Mesendoderm (in vitro differentiated cells): ENCODE results near the gene PTPRD.

Experiments used
- DNase-seq: peaks from one replicate; pipeline ENCODE4 v3.0.0; 2013
- H2AK5ac ChIP-seq: 2 replicates; pipeline ENCODE4 v1.6.1; 2013; ENCODE audit warnings: low read length, inconsistent platforms
- H2BK120ac ChIP-seq: 2 replicates; pipeline ENCODE4 v1.6.1; 2013; ENCODE audit warnings: low read depth, mild to moderate bottlenecking, low read length, moderate library complexity, mixed read lengths
- H2BK15ac ChIP-seq: replicated peaks from 2 replicates; pipeline ENCODE4 v1.6.1; 2013; ENCODE audit warnings: low read depth, mild to moderate bottlenecking, moderate library complexity
- H2BK5ac ChIP-seq: 2 replicates; pipeline ENCODE4 v1.6.1; 2013; ENCODE audit warnings: low read length, inconsistent platforms
- H3K18ac ChIP-seq: 2 replicates; pipeline ENCODE4 v1.6.1; 2013; ENCODE audit warnings: mild to moderate bottlenecking, low read length, mixed read lengths
- H3K23ac ChIP-seq: one replicate; pipeline ENCODE4 v1.6.1; 2013; ENCODE audit warnings: low read length
- H3K27ac ChIP-seq: 2 replicates; pipeline ENCODE4 v1.5.1; 2013; ENCODE audit warnings: low read depth, mild to moderate bottlenecking, inconsistent platforms, low read length, moderate library complexity
- H3K27me3 ChIP-seq: 2 replicates; pipeline ENCODE4 v1.6.1; 2013; ENCODE audit warnings: low read length, control low read depth, mild to moderate bottlenecking, inconsistent platforms; ENCODE audit not compliant: insufficient read depth, poor library complexity
- H3K36me3 ChIP-seq: 2 replicates; pipeline ENCODE4 v1.6.1; 2013; ENCODE audit warnings: low read length, inconsistent platforms; ENCODE audit not compliant: control insufficient read depth, insufficient read depth
- H3K4ac ChIP-seq: one replicate; pipeline ENCODE4 v1.6.1; 2013; ENCODE audit warnings: low read depth, mild to moderate bottlenecking, low read length, moderate library complexity
- H3K4me1 ChIP-seq: 2 replicates; pipeline ENCODE4 v1.6.1; 2013; ENCODE audit warnings: low read depth, low read length, inconsistent platforms; ENCODE audit not compliant: control insufficient read depth
- H3K4me2 ChIP-seq: 2 replicates; pipeline ENCODE4 v1.6.1; 2013; ENCODE audit warnings: low read length
- H3K4me3 ChIP-seq: 2 replicates; pipeline ENCODE4 v1.5.1; 2013; ENCODE audit warnings: mild to moderate bottlenecking, low read length
- H3K56ac ChIP-seq: one replicate; pipeline ENCODE4 v1.6.1; 2013; ENCODE audit warnings: low read length
- H3K79me1 ChIP-seq: 2 replicates; pipeline ENCODE4 v1.6.1; 2013; ENCODE audit warnings: low read length, inconsistent platforms
- H3K79me2 ChIP-seq: 2 replicates; pipeline ENCODE4 v1.6.1; 2013; ENCODE audit warnings: mild to moderate bottlenecking, low read length; ENCODE audit not compliant: control insufficient read depth, insufficient read depth
- H3K9ac ChIP-seq: 2 replicates; pipeline ENCODE4 v1.6.1; 2013; ENCODE audit warnings: low read length, inconsistent platforms
- H4K5ac ChIP-seq: one replicate; pipeline ENCODE4 v1.6.1; 2013; ENCODE audit warnings: low read length
- H4K8ac ChIP-seq: one replicate; pipeline ENCODE4 v1.6.1; 2013; ENCODE audit warnings: low read depth, mild to moderate bottlenecking, control low read depth, low read length, moderate library complexity
- WGBS: extraction: QIAGEN DNeasy Blood & Tissue Kit; methylation state at CpG from one replicate; pipeline ENCODE4 v1.1.7; 2013; ENCODE audit warnings: low lambda C conversion rate, missing lambda C conversion rate; ENCODE audit not compliant: insufficient coverage; ENCODE audit errors: extremely low coverage; 5-methylcytosine and 5-hydroxymethylcytosine counted together

PTPRD gene

DNA sequence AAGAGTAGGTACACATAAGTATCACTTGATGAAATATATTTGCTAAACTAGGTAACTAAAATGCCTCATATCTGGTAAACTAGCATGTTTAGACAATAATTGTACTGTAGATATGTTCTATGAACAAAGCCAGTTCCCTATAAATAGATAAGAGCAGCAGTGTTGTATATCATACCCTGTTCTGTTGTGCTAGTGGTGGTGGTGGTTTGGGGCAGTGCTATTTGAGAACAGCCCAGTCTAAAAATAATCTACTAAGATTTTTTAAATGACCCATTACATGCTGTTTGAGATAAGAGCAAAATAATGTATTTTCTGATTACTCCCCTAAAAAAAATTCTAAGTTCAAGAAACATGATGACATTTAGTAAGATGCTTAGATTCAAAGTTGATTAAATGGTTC, 1984.0 kb downstream of the PTPRD start:
- Histone ChIP-seq H3K4me1 (peaks cover 3% of the 10 kb centered on the region), H3K23ac (no peak overlapping the region), H2BK120ac (no peak overlapping the region), H3K56ac (no peak overlapping the region), H3K27me3 (no peaks in the 10 kb centered on the region), H3K4me3 (no peak overlapping the region), H2BK5ac (no peak overlapping the region), H3K18ac (no peak overlapping the region), H3K4me2 (no peak overlapping the region), H2BK15ac (no peak overlapping the region), H3K27ac (no peak overlapping the region), H4K5ac (no peak overlapping the region), H4K8ac (no peak overlapping the region), H3K79me2 (no peaks in the 10 kb centered on the region), H3K36me3 (no peaks in the 10 kb centered on the region), H2AK5ac (no peak overlapping the region), H3K4ac (no peak overlapping the region), H3K9ac (no peak overlapping the region), H3K79me1 (no peaks in the 10 kb centered on the region)
- DNase-seq = no peak

DNA sequence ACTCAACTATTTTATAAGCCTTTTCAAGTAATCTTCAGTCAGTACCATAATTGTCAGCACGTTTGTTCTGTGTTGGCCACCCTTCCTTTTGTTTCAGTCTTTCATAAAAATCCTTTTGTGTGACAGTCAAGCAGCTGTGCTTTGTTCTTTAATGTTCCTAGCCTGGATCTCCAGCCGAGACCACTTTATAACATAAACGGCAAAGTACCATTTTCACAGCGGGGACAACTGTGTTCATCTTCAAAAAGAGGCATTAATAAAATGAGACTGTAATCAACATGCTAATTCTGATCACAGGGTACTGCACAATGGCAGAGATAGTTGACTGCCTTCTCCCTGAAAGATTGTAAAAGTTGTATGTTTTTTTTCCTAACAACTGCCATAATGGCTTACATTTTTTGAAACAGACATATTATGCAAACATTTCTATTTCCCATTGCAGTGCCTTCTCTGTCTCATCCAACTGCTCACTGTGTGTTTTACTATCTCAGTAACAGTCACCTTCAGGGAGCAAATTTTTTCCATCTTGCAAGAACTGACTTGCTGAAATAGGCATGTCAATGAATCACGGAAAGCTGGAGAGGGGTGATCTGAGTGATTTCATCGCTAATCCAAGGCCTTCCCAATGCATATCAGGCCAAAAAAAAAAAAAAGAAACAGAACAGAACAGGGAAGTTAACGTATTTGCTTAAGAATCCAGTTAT, 1984.7 kb downstream of the PTPRD start:
- H3K79me1 ChIP-seq = no peaks in the 10 kb centered on the region
- no peak overlapping the region for H3K56ac ChIP-seq
- H3K4me3 ChIP-seq = no peak overlapping the region

DNA sequence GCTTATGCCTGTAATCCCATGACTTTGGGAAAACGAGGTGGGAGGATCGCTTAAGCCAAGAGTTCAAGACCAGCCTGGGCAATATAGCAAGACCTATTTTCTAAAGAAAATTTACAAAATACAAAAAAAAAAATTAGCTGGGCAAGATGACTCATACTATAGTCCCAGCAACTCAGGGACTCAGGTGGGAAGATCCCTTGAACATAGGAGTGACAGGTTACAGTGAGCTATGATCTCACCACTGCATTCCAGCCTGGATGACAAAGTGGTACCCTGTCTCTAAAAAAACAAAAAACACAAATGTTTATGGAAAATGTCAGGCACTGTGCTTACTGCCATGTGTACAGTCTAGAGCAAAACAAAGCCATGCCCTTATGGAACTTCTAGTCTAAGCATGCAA, 1989.9 kb downstream of the PTPRD start:
- no CpG with 5 or more reads among the region's 2 CpGs for WGBS
- H3K4me1 ChIP-seq = peaks cover 3% of the 10 kb centered on the region

More for the DNA sequence above, 1984.7 kb downstream of the PTPRD start:
- H2BK5ac ChIP-seq = no peak overlapping the region
- H3K4me2 ChIP-seq = no peak overlapping the region
- no peak overlapping the region for H4K8ac ChIP-seq
- H2BK15ac ChIP-seq = no peak overlapping the region
- no peak overlapping the region for H3K27ac ChIP-seq
- H2BK120ac ChIP-seq = no peak overlapping the region
- H3K36me3 ChIP-seq = no peaks in the 10 kb centered on the region
- H3K9ac ChIP-seq = no peak overlapping the region
- H3K4me1 ChIP-seq = peaks cover 3% of the 10 kb centered on the region
- DNase-seq = no peak
- H3K23ac ChIP-seq = no peak overlapping the region
- H3K4ac ChIP-seq = no peak overlapping the region
- H3K18ac ChIP-seq = no peak overlapping the region
- no CpG with 5 or more reads among the region's 7 CpGs for WGBS
- no peaks in the 10 kb centered on the region for H3K27me3 ChIP-seq
- no peak overlapping the region for H4K5ac ChIP-seq
- H3K79me2 ChIP-seq = no peaks in the 10 kb centered on the region
- H2AK5ac ChIP-seq = no peak overlapping the region

DNA sequence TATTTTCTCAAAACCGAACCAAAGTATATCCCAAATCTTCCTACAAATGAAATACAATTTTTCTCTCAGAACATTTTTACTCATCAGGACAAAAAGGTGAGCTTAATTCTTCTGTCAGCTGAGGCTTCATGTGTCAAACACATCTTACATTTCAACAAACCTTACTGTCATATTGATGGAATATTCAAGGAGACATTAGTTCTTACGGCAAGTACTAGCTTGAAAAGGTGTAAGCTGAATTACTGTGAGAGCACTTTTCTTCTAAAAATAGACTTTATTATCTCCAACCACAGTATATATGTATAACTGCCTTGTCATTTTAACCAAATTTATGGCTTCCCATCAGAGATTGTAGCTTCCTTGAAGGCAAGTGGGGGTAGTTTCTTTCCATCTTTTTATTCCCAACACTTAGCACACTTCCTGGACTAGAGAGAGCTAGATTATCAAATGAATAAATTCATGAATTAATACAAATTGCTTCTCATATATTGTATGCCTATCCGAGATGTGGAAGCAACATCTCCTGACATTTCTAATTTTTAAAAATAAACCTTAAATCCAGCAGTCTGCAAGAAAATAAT, 1990.5 kb downstream of the PTPRD start:
- H3K79me1 ChIP-seq = no peaks in the 10 kb centered on the region
- no peak overlapping the region for H3K27ac ChIP-seq
- no peak overlapping the region for H3K4me3 ChIP-seq
- H3K4ac ChIP-seq = no peak overlapping the region
- H4K8ac ChIP-seq = no peak overlapping the region
- no peak overlapping the region for H2BK5ac ChIP-seq
- no peak overlapping the region for H3K4me2 ChIP-seq
- H3K4me1 ChIP-seq = peaks cover 3% of the 10 kb centered on the region
- no peak overlapping the region for H3K9ac ChIP-seq
- no peak overlapping the region for H4K5ac ChIP-seq
- no peak overlapping the region for H3K56ac ChIP-seq
- H3K36me3 ChIP-seq = no peaks in the 10 kb centered on the region
- no peak overlapping the region for H2AK5ac ChIP-seq
- H3K18ac ChIP-seq = no peak overlapping the region
- no peak overlapping the region for H3K23ac ChIP-seq
- no peak for DNase-seq
- H3K27me3 ChIP-seq = no peaks in the 10 kb centered on the region
- no CpG with 5 or more reads among the region's 3 CpGs for WGBS
- no peak overlapping the region for H2BK15ac ChIP-seq
- H2BK120ac ChIP-seq = no peak overlapping the region
- no peaks in the 10 kb centered on the region for H3K79me2 ChIP-seq

More for the DNA sequence above, 1989.9 kb downstream of the PTPRD start:
- Histone ChIP-seq H3K79me2 (no peaks in the 10 kb centered on the region), H3K4me2 (no peak overlapping the region), H3K4ac (no peak overlapping the region), H3K23ac (no peak overlapping the region), H3K18ac (no peak overlapping the region), H2BK15ac (no peak overlapping the region), H4K8ac (no peak overlapping the region), H4K5ac (no peak overlapping the region), H3K36me3 (no peaks in the 10 kb centered on the region), H3K27ac (no peak overlapping the region), H3K79me1 (no peaks in the 10 kb centered on the region), H2BK120ac (no peak overlapping the region), H3K27me3 (no peaks in the 10 kb centered on the region), H2BK5ac (no peak overlapping the region), H2AK5ac (no peak overlapping the region), H3K9ac (no peak overlapping the region), H3K4me3 (no peak overlapping the region), H3K56ac (no peak overlapping the region)
- peak; percentile 35 for DNase-seq

DNA sequence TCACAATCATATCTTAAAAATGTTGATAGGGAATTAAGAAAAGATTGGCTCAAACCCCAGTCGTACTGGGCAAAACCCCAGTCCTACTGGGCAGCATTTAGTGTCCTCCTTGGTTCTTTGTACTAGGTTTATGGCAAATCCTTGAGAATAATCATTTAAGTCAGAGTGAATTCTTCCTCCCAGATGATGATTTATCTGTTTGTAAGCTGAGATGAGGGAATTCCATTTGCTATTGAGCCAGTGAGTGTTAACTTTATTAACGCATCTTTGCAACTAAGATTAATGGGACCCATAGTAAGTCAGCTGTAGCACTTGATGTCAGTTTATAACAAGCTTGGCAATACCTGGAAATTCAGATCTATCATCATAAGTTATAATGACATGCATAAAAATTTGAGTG, 1991.4 kb downstream of the PTPRD start:
- Histone ChIP-seq H3K23ac (no peak overlapping the region), H3K36me3 (no peaks in the 10 kb centered on the region), H3K79me2 (no peaks in the 10 kb centered on the region), H3K4me2 (no peak overlapping the region), H2BK5ac (no peak overlapping the region), H3K4me3 (no peak overlapping the region), H3K27ac (no peak overlapping the region), H2BK120ac (no peak overlapping the region), H3K9ac (no peak overlapping the region), H3K27me3 (no peaks in the 10 kb centered on the region), H3K79me1 (no peaks in the 10 kb centered on the region), H3K18ac (no peak overlapping the region), H2AK5ac (no peak overlapping the region), H3K4ac (no peak overlapping the region), H2BK15ac (no peak overlapping the region), H4K8ac (no peak overlapping the region), H3K4me1 (peaks cover 1% of the 10 kb centered on the region), H4K5ac (no peak overlapping the region), H3K56ac (no peak overlapping the region)
- no peak for DNase-seq
- WGBS = no CpG with 5 or more reads among the region's 2 CpGs

DNA sequence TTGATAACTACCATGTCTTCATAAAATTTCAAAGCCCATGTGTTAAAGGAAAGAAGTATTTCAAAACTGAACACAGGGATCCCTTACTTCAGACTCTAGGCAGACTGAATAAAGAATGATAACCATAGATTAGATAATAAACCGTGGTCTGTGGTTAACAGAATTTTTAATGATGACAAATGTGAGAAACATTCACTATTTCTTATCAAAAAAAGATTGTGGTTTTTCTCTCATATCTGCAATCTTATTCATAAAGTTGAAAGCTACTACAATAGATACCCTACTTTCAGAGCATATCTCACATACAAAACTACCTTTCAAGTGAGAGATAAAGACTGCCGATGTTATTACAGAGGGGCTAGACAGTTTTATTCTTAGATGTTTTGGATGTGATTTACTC, 1996.4 kb downstream of the PTPRD start:
- no peak overlapping the region for H3K4me2 ChIP-seq
- H2AK5ac ChIP-seq = no peak overlapping the region
- no peak overlapping the region for H4K5ac ChIP-seq
- no peak overlapping the region for H3K56ac ChIP-seq
- no peak for DNase-seq
- H2BK5ac ChIP-seq = no peak overlapping the region
- H3K79me1 ChIP-seq = no peaks in the 10 kb centered on the region
- no CpG with 5 or more reads among the region's 2 CpGs for WGBS
- H3K4ac ChIP-seq = no peak overlapping the region
- no peak overlapping the region for H3K23ac ChIP-seq
- no peaks in the 10 kb centered on the region for H3K27me3 ChIP-seq
- H2BK15ac ChIP-seq = no peak overlapping the region
- no peaks in the 10 kb centered on the region for H3K36me3 ChIP-seq
- no peak overlapping the region for H2BK120ac ChIP-seq
- H3K79me2 ChIP-seq = no peaks in the 10 kb centered on the region
- H3K27ac ChIP-seq = no peak overlapping the region
- no peak overlapping the region for H3K18ac ChIP-seq
- no peak overlapping the region for H3K4me3 ChIP-seq
- H4K8ac ChIP-seq = no peak overlapping the region
- H3K9ac ChIP-seq = no peak overlapping the region
- H3K4me1 ChIP-seq = peaks cover 2% of the 10 kb centered on the region
